GM23338 (cell line): ENCODE data around the gene FAM117B. TPM values are rescaled to one million over a fixed set of nuclear protein-coding genes. Genes with fewer than 3 reads are reported as not detected.

Experiments used
- ATAC-seq: fragments of 200-7000 bp; cut with Tn5 transposase; 3 replicates; pipeline ENCODE4 v1.9.1; 2020
- DNase-seq: peaks from one replicate; pipeline ENCODE4 v3.0.0-alpha.2; 2015; ENCODE audit warnings: low spot score
- H2AFZ ChIP-seq: fragments of 200-600 bp; sonication (generic); 2 replicates; pipeline ENCODE4 v1.8.0; 2016; ENCODE audit warnings: antibody characterized with exemption, mild to moderate bottlenecking, moderate library complexity
- H3F3A ChIP-seq: fragments of 200-600 bp; sonication (generic); replicated peaks from 2 replicates; pipeline ENCODE4 v1.8.0; 2017; ENCODE audit warnings: antibody characterized with exemption, mixed run types, low read depth
- H3K27ac ChIP-seq: fragments of 200-600 bp; sonication (generic); 2 replicates; pipeline ENCODE4 v1.6.1; 2016; ENCODE audit warnings: low read depth
- H3K27me3 ChIP-seq: fragments of 200-600 bp; sonication (generic); 2 replicates; pipeline ENCODE4 v1.8.0; 2016; ENCODE audit warnings: mild to moderate bottlenecking, mixed run types, moderate library complexity; ENCODE audit not compliant: insufficient read depth
- H3K36me3 ChIP-seq: fragments of 200-600 bp; sonication (generic); 2 replicates; pipeline ENCODE4 v1.8.0; 2016; ENCODE audit warnings: mild to moderate bottlenecking; ENCODE audit not compliant: insufficient read depth
- H3K4me1 ChIP-seq: fragments of 200-600 bp; sonication (generic); 2 replicates; pipeline ENCODE4 v1.8.0; 2016; ENCODE audit warnings: mild to moderate bottlenecking, moderate library complexity; ENCODE audit not compliant: insufficient read depth
- H3K4me2 ChIP-seq: fragments of 200-600 bp; sonication (generic); 2 replicates; pipeline ENCODE4 v1.7.1; 2017; ENCODE audit warnings: mixed run types
- H3K4me3 ChIP-seq: fragments of 200-600 bp; sonication (generic); 2 replicates; pipeline ENCODE4 v1.6.1; 2016; ENCODE audit warnings: mixed run types
- H3K79me2 ChIP-seq: fragments of 200-600 bp; sonication (generic); replicated peaks from 2 replicates; pipeline ENCODE4 v1.8.0; 2017; ENCODE audit warnings: mild to moderate bottlenecking; ENCODE audit not compliant: insufficient read depth
- H3K9me2 ChIP-seq: fragments of 200-600 bp; sonication (generic); 2 replicates; pipeline ENCODE4 v1.8.0; 2017; ENCODE audit not compliant: insufficient read depth
- H4K20me1 ChIP-seq: fragments of 200-600 bp; sonication (generic); replicated peaks from 2 replicates; pipeline ENCODE4 v1.8.0; 2017; ENCODE audit warnings: mild to moderate bottlenecking; ENCODE audit not compliant: insufficient read depth
- H3K27ac Mint-ChIP-seq: 2 replicates; pipeline ENCODE4 v1.8.0; 2020; ENCODE audit warnings: inconsistent platforms, mild to moderate bottlenecking, moderate library complexity, mixed read lengths
- H3K27me3 Mint-ChIP-seq: 3 replicates; pipeline ENCODE4 v1.8.0; 2022; ENCODE audit warnings: low read depth, mild to moderate bottlenecking, moderate library complexity, mixed read lengths, inconsistent platforms; ENCODE audit not compliant: insufficient read depth, poor library complexity
- H3K36me3 Mint-ChIP-seq: 3 replicates; pipeline ENCODE4 v1.8.0; 2021; ENCODE audit warnings: low read depth, mild to moderate bottlenecking, inconsistent platforms, moderate library complexity, mixed read lengths
- H3K4me1 Mint-ChIP-seq: 3 replicates; pipeline ENCODE4 v1.8.0; 2020; ENCODE audit warnings: mild to moderate bottlenecking, inconsistent platforms, mixed read lengths
- H3K4me3 Mint-ChIP-seq: 3 replicates; pipeline ENCODE4 v1.8.0; 2021; ENCODE audit warnings: moderate library complexity, mild to moderate bottlenecking, inconsistent platforms, mixed read lengths
- H3K9me3 Mint-ChIP-seq: 3 replicates; pipeline ENCODE4 v1.8.0; 2020; ENCODE audit warnings: moderate library complexity, mild to moderate bottlenecking, inconsistent platforms, mixed read lengths
- CREB1 ChIP-seq: fragments of 250-450 bp; sonication (Bioruptor Pico); IDR thresholded peaks from 2 replicates; pipeline ENCODE4 v1.5.0; 2020; ENCODE audit warnings: low read depth, mild to moderate bottlenecking, moderate library complexity
- ETS1 ChIP-seq: IDR thresholded peaks from 2 replicates; pipeline ENCODE4 v1.6.1; 2016; ENCODE audit warnings: antibody characterized with exemption
- EZH2phosphoT487 ChIP-seq: fragments of 200-600 bp; sonication (generic); IDR thresholded peaks from one replicate; pipeline ENCODE4 v1.8.1; 2018; ENCODE audit warnings: antibody characterized with exemption; ENCODE audit not compliant: unreplicated experiment
- NANOG ChIP-seq: IDR thresholded peaks from 2 replicates; pipeline ENCODE4 v1.6.1; 2016; ENCODE audit warnings: antibody characterized with exemption, borderline replicate concordance
- REST ChIP-seq: IDR thresholded peaks from one replicate; pipeline ENCODE4 v1.6.1; 2018; ENCODE audit warnings: antibody characterized with exemption; ENCODE audit not compliant: unreplicated experiment
- ZNF114 ChIP-seq: fragments of 250-450 bp; sonication (Bioruptor Pico); IDR thresholded peaks from 2 replicates; pipeline ENCODE4 v1.5.0; 2020; ENCODE audit warnings: mild to moderate bottlenecking, moderate library complexity
- ZNF331 ChIP-seq: fragments of 250-450 bp; sonication (Bioruptor Pico); IDR thresholded peaks from 2 replicates; pipeline ENCODE4 v1.5.0; 2020; ENCODE audit warnings: low read depth, mild to moderate bottlenecking, moderate library complexity
- ZNF462 ChIP-seq: fragments of 250-450 bp; sonication (Bioruptor Pico); IDR thresholded peaks from 2 replicates; pipeline ENCODE4 v1.5.0; 2020; ENCODE audit warnings: mild to moderate bottlenecking, moderate library complexity
- polyA plus RNA-seq: library from polyadenylated mRNA; unstranded; fragments of >200 nt; fragmentation: Nextera tagmentation; extraction: Ambion mirVana; gene quantifications from 2 replicates; pipeline ENCODE4 v1.2.1, GENCODE V29; 2016
- total RNA-seq: library from RNA; depleted of rRNA; stranded (reverse); fragments of >200 nt; shearing (Covaris generic); gene quantifications from 2 replicates; pipeline ENCODE4 v1.2.3, GENCODE V29; 2014

Gene FAM117B
- total and polyA plus RNA-seq, 2 experiments from 2014 or later, result 8.4 to 23.0 TPM

GRCh38 chr2:202764991-202765390 lies 130.2 kb downstream of the FAM117B start:
- H3K36me3 Mint-ChIP-seq, result peaks cover 24% of the 10 kb centered on the region; the same call in 2 of the 3 replicates
- ATAC-seq (no peak), DNase-seq (no peak)
- TF ChIP-seq NANOG (no peak), CREB1 (CRISPR knock-in tag) (no peak), ETS1 (no peak), REST (no peak), EZH2phosphoT487 (no peak)
- Histone ChIP-seq H3K27me3 (no peaks in the 10 kb centered on the region), H3K79me2 (no peaks in the 10 kb centered on the region), H2AFZ (no peak overlapping the region), H3K36me3 (no peaks in the 10 kb centered on the region; the same call in 1 of the 2 replicates), H3K9me2 (no peaks in the 10 kb centered on the region; the same call in 1 of the 2 replicates), H3K4me3 (no peak overlapping the region), H3F3A (no peaks in the 10 kb centered on the region), H4K20me1 (no peaks in the 10 kb centered on the region; the same call in 1 of the 2 replicates), H3K27ac (peak overlapping the region; percentile 42; the same call in 1 of the 2 replicates), H3K4me2 (no peak overlapping the region), H3K4me1 (peaks cover 17% of the 10 kb centered on the region)
- H3K27me3 Mint-ChIP-seq, result no peaks in the 10 kb centered on the region
- H3K4me1 Mint-ChIP-seq, result peaks cover 6% of the 10 kb centered on the region
- H3K27ac Mint-ChIP-seq, result peak overlapping the region; percentile 75; the same call in 1 of the 2 replicates
- no peaks in the 10 kb centered on the region for H3K9me3 Mint-ChIP-seq
- no peak overlapping the region for H3K4me3 Mint-ChIP-seq

- Histone ChIP-seq H3K27me3 (no peaks in the 10 kb centered on the region), H3K36me3 (no peaks in the 10 kb centered on the region; the same call in 1 of the 2 replicates), H3K27ac (peak overlapping the region; percentile 42; the same call in 1 of the 2 replicates), H2AFZ (no peak overlapping the region), H3K4me1 (peaks cover 17% of the 10 kb centered on the region), H3K79me2 (no peaks in the 10 kb centered on the region), H3K4me3 (no peak overlapping the region), H3K4me2 (no peak overlapping the region), H3F3A (no peaks in the 10 kb centered on the region), H3K9me2 (no peaks in the 10 kb centered on the region; the same call in 1 of the 2 replicates), H4K20me1 (no peaks in the 10 kb centered on the region; the same call in 1 of the 2 replicates)
- no peak overlapping the region for H3K27ac Mint-ChIP-seq
- no peak for ATAC-seq
- H3K4me3 Mint-ChIP-seq, result no peak overlapping the region
- peaks cover 24% of the 10 kb centered on the region; the same call in 2 of the 3 replicates for H3K36me3 Mint-ChIP-seq
- no peak for DNase-seq
- H3K4me1 Mint-ChIP-seq, result peaks cover 6% of the 10 kb centered on the region
- H3K27me3 Mint-ChIP-seq, result no peaks in the 10 kb centered on the region
- H3K9me3 Mint-ChIP-seq, result no peaks in the 10 kb centered on the region
- TF ChIP-seq ZNF114 (no peak), ZNF331 (no peak), ZNF462 (CRISPR knock-in tag) (no peak), EZH2phosphoT487 (no peak), ETS1 (no peak)
Measured at GRCh38 chr2:202765436-202765835, 130.7 kb downstream of the FAM117B start.
